ENCODE measurements around the gene SEMA4C.

The SEMA4C gene

DNA sequence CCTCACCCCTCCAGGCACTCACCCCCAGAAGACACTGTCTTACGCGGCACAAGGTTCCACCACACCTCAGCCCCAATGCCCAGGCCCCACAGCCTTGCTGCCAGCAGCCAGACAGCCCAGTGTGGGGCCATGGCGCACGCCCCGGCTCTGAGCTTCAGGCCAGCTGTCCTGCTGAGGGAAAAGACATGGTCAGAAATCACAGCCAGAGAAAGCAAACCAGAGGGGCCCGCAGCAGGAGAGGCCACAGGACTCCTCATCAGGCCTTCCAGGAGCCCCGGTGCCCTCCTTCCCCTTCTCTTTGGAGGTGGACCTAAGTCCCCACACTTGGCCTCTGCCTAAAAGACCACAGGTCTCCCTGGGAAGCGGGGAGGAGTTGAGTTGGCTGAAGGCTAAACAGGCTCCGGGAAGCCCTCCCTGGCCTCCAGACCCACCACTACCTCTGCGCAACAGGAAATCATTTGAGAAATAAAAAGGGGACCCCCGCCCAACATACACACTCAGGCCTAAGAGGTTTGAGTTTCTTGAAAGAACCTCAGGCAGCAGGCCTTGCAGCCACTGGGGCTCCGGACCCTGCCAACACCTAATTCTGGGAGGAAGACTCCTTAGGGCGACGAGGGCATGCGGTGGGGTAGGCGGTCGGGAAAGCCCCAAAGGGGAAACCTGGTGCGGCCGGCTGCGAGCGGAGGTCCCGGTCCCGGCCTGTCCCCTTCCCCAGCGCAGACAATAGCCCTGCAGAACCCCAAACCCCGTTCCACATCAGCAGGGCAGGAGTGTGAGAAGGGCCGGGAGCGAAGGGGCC, 1.9 kb downstream of the SEMA4C start:
- TF ChIP-seq CTCF (IDR thresholded peaks at IDR 0.05; ENCODE audit: low read depth, low read length), result no peak
- H3K4me3 ChIP-seq (ENCODE audit: low read depth, low read length), result peak overlapping the region; percentile 87

- peak overlapping the region; percentile 87 for H3K4me3 ChIP-seq (ENCODE audit: low read depth, low read length)
- no peak for TF ChIP-seq CTCF (IDR thresholded peaks at IDR 0.05; ENCODE audit: low read depth, low read length)
Observed at GRCh38 chr2:96866986-96867755, 2.7 kb downstream of the SEMA4C start.

DNA sequence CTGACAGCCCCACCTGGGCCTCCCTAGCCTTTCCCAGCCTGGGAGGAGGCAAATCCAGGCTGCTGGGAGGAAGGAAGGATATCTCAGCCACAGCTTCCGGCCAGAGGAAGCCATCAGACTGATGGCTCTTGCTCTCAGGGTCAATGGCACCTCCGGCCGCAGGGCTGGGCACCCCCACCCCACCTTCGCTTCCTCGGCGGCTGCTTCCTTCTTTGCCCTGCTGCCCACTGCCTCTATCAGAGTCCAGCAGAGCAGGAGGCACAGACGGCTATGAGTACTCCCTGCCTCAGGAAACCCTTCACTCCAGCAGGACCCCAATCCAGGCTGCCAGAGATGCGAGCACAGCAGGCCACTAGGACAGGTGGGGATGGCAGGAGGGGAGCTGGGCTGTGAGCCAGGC, 3.3 kb downstream of the SEMA4C start:
- no peak overlapping the region for H3K4me3 ChIP-seq (ENCODE audit: low read depth, low read length)
- TF ChIP-seq CTCF (IDR thresholded peaks at IDR 0.05; ENCODE audit: low read depth, low read length), result no peak

DNA sequence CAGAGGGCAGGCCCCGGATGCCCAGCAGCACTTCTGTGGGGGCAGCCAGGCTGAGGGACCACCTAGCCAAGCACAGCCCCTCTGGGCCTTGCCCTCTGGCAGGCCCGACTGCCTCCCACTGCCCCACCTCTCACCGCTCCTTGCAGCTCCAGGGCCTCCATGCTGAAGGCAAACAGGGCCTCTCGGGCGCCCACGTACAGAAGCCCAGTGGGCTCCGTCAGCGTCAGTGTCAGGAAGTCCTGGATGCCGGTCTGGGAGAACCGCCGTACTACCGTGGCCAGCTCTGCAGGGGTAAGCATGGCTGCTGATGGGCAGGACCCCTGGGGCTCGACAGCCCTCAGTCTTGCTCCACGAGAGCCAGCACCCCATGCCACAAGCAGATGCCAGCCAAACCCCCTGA, 3.7 kb downstream of the SEMA4C start:
- H3K4me3 ChIP-seq (ENCODE audit: low read depth, low read length), result no peak overlapping the region

GRCh38 chr2:96865654-96866053, 4.2 kb downstream of the SEMA4C start:
- H3K4me3 ChIP-seq (ENCODE audit: low read depth, low read length), result no peak overlapping the region
- no peak for TF ChIP-seq CTCF (IDR thresholded peaks at IDR 0.05; ENCODE audit: low read depth, low read length)

More for the DNA sequence above, 3.7 kb downstream of the SEMA4C start:
- no peak for TF ChIP-seq CTCF (IDR thresholded peaks at IDR 0.05; ENCODE audit: low read depth, low read length)

- no peak overlapping the region for H3K4me3 ChIP-seq (ENCODE audit: low read depth, low read length)
- TF ChIP-seq CTCF (IDR thresholded peaks at IDR 0.05; ENCODE audit: low read depth, low read length), result no peak
Observed at GRCh38 chr2:96864343-96865091, 5.4 kb downstream of the SEMA4C start.

Measured in WI38 (cell line).